Stimulated activated CD8-positive, alpha-beta memory T cell treated with anti-CD3 and anti-CD28 coated beads, Interleukin-12 subunit alpha, Interleukin-12 subunit beta, amount 100 ng/mL, for 4 hours (primary cell): ENCODE data around the gene IL20.

Experiments used
- DNase-seq: peaks from one replicate; pipeline ENCODE4 v3.0.0-alpha.2; 2020; ENCODE audit warnings: low read depth

Gene IL20, protein sequence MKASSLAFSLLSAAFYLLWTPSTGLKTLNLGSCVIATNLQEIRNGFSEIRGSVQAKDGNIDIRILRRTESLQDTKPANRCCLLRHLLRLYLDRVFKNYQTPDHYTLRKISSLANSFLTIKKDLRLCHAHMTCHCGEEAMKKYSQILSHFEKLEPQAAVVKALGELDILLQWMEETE

DNA sequence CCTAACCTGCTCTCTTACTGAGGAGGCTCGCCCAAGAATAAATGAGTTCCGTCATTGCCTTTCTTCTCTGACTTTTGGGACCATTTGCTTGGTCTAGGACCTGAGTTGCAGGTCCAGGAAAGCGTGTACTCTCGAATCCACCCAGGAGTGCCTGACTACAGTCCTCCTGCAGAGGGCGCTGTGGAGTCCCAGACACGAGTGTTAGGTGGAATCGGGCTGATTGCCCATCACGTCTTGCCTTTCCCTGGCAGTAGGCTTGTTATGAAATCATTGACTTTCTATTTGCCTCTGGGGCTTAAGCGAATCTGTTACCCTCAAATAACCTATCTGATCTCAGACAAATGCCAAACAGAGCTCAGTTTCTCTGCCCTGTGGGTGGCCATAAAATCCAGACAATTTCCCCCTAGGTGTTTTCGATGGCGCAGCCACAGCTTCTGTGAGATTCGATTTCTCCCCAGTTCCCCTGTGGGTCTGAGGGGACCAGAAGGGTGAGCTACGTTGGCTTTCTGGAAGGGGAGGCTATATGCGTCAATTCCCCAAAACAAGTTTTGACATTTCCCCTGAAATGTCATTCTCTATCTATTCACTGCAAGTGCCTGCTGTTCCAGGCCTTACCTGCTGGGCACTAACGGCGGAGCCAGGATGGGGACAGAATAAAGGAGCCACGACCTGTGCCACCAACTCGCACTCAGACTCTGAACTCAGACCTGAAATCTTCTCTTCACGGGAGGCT lies at the start of gene IL20:
IL20 (plus strand) TSS at position 685 of the 733 bp plus-strand sequence. CDS start 230 bp downstream, outside the sequence.
- DNase-seq: peak; percentile 65

DNA sequence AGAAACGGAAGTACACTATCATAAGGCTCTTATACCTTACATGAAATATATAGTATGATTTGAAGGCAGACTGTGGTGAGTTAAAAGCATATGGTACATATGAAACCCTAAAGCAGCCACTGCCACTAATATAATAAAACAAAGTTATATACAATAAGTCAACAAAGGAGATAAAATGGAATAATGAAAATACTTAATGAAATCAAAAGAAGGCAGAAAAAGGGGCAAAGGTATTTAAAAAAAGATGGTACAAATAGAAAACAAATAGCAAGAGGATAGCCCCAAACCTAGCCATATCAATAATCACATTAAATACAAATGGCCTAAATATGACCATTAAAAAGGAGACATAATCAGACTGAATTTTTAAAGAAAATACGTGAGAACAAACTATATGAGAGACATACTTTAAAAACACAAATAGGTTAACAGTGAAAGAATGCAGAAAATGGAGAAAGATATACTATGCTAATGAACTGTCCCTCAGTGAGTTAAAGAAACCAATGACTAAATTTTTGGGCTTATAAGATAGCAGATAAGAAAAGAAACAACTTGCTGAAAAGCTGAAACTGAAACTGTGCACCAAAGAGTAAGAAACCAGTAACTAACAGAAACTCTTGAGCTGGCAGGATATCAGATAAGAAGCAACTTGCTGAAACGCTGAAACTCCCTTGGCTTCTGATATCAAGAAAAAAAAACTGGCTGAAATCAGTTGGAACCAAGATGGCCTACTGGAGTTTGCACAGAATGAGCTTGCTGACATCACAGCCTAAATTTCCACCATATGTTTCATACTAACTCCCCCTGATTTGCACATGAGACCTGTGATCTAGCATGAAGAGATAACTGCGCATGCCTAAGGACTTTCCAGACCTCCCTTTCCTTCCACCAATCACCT lies 48.8 kb upstream of the IL20 start:
- no peak for DNase-seq

DNA sequence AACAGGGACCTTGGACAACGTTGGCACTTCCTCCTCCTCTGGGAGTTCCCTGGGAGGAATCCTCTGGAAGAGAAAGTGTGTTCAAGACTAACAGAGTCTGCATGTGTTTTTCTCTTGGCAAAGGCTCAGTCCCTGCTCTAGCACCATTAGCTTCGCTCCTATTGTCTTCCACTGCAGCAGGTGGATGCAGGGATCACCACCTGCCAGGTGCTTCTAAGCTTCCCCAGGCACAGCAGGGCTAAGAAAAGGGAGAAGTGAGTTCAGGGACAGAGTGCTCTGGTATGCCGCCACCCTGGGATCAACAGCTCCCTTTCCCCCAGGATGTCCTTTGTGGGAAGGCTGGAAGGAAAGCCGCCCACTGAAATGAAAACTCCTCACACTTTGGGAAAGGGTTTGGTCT lies 43.9 kb upstream of the IL20 start:
- no peak for DNase-seq

DNA sequence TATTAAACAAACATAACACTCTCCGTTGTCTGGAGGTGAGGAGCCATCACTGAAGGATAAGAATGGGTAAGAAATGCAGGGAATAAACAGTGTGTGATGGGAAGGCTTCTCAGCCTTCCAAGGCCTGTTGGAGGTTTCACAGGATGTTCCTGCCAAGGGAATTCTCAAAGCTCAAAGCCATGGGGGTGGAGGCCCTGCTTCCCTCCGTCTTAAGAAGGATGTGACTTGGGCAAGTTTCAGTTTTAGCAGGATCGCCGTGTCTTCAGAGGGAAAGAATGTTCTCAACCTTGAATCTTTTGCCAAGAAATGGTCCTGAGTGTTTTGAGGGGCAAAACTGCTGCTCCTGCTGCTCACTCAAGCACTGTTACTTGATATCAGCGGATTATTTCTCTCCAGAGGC lies 41.7 kb upstream of the IL20 start:
- DNase-seq: no peak

DNA sequence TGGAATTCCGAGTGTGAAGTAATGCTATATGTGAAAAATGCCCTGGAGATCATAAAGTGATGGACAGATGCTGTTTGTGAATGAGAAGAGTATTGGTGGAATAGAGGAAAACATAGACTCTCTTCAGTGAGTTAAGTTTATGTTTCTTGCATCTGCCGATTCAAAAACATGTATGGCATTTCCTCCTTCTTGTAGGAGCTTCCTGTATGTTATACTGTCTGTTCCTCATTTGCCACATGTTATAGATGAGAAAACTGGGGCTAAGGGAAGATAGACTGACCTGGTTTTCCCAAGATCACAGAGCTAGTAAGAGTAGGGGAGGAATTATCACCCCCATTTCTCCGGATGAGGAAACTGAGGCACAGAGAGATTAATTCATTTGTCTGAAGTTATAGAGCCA lies 41.1 kb upstream of the IL20 start:
- no peak for DNase-seq

DNA sequence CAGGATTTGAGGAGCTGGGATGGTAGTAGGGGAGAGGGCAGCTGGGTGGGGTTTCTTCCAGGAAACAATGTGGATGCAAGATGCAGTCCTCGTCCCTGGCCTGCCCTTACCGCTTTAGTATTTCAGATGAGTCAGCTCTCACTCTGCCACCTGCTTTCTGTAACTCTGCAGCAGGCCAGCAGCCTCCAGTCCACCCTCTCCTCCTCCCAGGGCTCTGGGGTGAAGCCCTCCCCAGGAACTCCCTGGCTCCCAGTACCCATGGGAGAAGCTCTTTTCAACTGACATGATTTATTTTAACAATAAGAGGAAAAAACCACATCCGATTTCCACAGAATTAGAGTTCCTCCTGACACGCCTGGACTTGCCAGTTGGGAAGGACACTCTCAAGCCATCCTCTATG lies 39.0 kb upstream of the IL20 start:
- DNase-seq: no peak

DNA sequence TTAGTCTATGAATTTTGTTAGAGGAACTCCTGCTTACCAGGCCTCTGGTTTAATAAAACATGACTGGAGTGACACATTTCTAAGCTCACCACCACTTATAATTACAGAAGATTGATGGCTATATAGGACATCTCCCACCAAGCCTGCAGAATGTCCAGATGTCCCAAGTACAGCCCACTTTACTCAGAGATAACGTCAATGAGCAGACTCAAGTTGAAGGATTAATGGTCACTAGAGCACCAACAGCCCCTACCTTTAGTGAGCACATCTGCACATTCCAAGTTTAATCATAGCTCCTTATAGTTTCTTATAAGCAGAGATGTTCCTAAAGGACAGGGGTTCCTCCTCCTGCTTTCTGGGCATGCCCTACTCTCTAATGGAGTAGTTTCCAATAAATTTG lies 37.4 kb upstream of the IL20 start:
- DNase-seq: no peak

DNA sequence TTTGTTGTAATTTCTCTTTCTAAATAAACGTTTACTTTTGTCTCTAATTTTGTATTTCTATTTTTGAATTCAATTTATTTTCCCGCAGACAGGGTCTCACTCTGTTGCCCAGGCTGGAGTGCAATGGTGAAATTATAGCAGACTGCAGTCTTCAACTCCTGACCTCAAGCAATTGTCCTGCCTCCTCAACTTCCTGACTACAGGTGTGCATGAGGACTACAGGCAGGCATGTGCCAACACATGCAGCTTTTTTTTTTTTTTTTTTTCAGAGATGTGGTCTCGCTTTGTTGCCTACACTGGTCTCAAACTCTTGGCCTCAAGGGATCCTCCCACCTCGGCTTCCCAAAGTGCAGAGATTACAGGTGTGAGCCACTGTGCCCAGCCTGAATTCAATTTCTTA lies 36.7 kb upstream of the IL20 start:
- no peak for DNase-seq

DNA sequence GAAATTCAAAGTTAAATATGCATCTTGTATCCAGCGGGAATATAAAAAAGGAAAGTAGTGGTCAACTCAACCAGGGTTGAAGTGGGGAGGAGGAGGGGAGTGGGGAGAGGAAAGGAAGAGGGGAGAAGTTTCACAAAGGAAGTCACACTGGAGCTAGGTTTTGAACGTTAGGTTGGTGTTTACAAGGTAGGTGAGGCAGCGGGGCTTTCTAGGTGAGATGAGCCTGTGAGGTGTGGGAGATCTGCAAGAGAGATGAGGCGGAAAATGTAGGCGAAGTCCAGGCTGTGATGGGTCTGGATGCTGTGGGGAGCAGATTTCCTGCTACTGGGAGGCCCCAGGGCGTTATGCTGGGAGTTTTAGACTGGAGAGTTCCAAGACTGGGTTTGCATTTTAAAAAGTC lies 36.1 kb upstream of the IL20 start:
- no peak for DNase-seq

DNA sequence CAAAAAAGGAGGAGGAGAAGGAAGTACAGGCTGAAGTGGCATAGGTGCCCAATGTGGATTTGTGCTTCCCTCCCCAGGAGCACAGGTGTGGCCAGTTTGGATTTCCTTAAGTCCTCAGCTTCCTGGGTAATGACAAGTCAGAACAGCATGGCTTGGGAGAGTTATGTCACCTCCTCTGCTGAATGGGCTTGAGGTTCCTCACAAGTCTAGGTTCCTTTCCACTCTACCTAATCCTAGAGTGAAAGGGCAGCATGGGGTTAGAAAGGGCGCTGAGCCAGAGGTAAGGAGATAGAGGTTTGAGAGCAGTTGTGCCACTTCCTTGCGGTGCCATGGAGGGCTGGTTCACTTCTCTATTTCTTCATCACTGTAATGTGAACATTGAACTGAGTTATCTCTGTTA lies 35.5 kb upstream of the IL20 start:
- DNase-seq: no peak

DNA sequence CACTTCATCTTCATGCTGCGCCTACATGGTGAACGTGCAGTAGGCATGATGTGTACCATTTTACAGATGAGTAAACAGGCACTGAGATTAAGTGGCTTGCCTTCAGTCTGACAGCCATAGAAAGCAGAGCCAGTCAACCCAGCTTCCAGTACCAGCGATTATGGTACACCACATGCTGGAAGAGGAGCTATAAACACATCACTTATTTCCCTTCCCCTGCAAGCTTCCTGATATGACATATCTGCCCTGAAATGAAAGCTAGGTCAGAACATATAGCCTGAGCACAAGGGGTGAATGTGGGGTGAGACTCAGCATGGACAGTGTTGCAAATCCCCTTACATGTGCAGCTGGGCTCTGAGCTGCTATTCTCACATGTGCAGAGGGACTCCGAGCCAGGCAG lies 33.8 kb upstream of the IL20 start:
- DNase-seq: no peak

DNA sequence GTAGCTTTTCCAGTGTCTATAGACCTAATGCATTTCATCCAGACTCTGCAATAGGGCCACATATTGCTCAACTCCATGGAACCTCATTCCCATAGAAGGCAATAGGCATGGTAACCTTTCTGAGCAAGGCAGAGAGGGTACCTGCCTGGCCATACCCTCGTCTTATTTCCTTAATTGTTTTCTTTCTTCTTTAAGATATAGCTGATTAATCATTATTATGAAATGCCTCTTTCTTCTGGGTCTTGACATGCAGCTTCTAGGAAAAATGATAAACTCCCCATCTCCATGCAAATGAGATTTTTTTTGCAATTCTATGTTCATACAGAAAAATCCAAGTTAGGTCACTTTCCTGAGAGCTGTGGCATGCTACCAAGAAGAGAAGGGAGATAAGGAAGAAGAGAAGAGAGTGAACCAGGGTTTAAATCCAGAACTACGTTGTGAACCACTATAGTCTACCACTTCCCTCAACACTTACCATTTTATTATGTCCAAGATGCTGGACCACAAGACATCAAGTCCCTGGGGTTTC lies 33.0 kb upstream of the IL20 start:
- DNase-seq: no peak

DNA sequence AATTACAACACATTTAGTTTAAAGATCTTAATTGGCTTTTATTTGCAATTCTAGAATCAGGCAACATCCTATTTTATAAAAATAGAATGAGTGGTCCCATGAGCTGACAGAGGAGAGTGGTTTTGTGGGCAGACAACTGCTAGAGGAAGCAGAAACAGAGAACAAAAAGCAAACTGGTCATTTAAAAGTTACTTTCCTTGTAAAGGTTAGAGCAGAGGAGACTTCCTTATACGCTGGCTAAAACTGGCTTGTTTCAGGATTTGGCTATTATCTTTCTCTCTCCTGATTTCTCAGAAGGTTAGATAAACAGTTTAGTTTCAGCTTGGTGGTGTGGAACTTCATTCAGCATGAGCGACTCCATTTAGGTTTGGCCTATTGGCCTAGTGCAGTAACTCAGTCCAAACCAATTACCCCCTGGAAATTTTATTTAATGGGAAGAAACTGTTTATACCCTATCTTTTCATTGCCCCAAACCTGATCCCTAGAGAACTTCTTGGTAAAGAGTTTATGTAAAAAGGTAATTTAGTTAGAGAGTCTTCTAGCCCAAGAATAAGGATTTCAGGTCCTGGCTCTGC lies 32.2 kb upstream of the IL20 start:
- DNase-seq: no peak

DNA sequence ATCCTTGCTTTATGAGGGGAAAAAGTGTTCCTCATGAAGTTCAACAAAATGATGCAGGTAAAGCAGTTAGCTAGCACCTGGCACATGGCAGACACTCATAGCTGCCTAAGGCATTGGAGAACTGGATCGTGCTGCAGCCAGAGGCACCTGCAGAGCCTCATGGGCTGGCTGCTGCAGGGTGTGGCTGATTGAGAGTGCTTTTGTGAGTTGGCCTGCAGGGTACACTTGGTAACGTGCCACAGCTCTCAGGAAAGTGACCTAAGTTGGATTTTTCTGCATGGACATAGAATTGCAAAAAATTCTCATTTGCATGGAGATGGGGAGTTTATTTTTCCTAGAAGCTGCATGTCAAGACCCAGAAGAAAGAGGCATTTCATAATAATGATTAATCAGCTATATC lies 31.6 kb upstream of the IL20 start:
- no peak for DNase-seq

DNA sequence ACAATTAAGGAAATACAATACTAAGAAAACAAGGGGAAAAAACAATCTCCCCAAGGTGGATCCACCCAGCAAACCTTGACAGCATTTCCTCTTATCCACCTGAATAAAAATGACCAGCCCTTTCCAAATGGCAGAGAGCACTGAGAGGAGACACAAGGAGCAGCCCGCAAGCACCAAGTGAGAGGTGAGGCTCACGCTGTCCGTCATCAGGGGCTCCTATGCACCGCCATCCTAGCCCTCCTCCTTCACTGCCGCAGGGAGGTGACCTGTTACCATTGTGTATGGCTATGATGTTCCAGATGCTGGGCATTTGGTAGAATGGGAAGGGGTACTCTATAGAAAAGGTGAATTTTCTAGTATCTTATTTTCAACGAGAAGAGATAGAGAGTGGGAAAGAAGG lies 31.2 kb upstream of the IL20 start:
- no peak for DNase-seq

DNA sequence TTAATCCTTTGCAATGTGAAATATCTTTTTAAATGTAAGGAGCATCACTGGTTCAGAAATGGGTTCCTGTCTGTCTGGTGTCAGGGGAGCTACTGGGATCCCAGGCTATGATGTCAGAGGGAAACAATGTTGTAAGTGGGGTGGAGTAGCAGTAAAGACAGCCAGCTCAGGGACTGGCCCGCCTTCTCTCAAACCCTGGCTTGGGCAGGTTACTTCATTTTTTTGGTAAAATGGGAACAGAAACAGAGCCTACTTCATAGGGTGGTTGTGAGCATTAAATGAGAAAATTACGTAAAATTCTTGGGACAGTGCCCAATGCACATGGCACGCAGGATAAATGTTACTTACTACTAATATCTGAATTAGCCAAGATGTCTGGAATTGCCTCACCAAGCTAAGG lies 30.7 kb upstream of the IL20 start:
- DNase-seq: no peak

DNA sequence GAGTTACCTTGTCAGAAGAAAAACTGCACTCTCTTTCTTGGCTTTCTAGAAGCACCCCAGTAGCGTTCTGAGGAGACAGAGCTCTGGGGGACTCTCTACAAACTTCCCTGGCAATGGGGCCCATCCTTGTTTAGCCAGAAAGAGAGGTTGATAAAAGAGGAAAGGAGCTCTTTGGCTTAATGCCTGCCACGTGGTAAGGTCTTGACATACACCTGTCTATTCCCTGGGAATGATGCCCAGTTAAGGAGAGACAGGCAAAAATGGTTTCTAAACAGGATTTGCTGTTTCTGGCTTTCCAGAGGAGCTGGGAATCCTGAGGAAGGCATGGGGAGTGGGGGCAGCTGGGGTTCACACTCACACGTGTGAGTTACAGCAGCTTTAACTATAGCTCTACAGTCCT lies 30.2 kb upstream of the IL20 start:
- DNase-seq: no peak

DNA sequence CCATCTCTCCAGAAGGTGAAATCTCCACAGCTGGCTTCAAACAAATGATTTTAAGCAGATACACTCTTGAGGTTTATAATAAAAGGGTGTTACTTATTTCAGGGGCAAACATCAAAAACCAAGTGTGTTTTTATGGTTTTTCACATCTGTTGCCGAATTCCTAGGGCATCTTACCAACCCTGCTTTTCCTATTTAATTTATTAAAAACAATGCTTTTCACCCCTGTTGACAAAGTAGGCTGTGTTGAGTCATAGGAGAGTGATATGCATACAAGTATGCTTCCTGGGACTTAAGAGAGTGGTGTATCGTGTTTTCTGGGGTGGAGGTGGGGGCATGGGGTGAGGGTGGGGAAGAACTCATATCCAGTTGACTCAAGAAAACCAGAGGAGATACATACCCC lies 29.3 kb upstream of the IL20 start:
- DNase-seq: no peak

DNA sequence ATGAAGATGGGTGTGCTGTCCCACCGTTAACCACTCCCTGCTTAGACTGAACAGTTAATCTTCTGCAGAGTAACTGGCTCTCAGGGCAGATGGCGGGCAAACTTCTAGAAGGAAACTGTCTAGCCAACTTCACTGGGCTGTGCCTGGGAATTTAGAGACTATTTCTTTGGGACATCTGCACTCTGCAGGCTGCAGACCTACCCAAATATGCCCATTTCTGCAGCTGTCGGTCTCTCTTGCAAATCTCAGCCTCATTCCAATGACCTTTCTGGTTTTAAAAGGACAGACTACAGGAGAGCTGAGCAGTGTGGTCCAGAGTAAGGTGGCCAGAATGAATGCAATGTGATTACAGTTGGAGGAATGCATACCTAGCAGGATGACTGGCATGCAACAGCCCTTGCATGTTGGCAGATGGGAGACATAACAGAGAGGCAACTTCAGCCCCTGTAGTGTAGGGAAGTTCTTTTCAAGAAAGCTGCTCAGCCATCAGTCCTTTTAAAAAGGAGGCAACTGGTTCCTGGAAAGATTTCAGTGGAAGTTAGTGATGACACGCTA lies 26.3 kb upstream of the IL20 start:
- DNase-seq: no peak

DNA sequence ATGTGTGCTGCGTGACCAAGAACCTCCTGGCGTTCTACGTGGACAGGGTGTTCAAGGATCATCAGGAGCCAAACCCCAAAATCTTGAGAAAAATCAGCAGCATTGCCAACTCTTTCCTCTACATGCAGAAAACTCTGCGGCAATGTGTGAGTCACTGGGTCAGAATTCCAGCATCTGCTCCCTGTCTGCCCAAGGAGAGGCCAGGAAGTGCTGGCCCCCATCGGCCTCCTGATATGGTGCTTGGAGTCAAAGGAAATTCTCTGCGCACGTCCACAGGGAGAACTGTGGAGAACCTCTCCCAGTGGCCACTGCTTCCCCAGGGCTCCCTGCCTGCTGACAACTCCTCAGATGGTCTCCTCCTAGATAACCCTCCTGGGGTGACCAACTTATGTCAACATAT lies 25.6 kb upstream of the IL20 start:
- DNase-seq: no peak

DNA sequence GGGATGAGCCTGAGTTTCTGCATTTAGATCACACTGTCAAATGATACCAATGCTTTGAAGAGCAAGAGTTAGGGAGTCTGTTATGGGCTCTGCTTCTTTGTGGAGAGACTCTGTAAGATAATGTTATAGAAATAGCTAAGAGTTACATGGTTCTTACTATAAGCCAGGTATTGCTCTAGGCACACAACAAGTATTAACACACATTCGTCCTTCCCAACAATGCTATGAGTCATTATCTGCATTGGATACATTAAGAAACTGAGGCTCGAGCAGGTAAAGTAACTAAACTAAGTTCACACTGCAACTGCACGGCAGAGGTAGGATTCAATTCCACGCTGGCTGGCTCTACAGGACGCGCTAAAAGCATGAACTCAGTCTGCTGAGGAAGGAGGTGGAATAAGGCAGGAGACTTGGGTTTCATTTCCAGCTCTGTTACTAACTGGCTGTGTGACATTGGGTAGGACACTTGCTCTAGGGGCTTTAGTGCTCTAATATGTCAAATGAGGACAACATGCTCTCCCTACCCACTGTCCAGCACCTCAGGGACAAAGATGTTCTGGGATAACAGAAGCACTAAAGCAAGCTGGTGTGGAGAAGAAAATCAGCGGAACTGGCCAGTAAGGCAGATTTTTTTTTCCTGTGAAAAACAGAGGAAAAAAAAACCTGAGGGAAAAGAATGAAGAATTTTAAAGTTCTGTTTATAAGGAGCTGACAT lies 23.7 kb upstream of the IL20 start:
- DNase-seq: no peak

DNA sequence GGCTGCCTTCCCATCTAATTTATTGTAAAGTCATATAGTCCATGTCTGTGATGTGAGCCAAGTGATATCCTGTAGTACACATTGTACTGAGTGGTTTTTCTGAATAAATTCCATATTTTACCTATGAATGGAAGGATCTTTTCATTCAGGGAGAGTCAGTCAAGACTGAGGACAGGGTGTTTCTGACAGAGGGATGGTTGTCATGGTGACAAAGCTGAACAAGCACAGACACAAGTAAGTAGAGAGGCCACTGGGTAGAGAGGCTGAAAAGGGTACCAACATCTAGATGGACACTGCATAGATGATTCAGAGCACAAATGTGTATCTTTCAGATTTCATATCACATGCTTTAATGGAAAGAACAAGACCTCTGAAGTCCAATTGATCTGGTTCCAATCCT lies 22.6 kb upstream of the IL20 start:
- DNase-seq: no peak
